Measurements from ENCODE around the gene PGBD5.

Gene PGBD5

GRCh38 chr1:230332061-230332460, 94.1 kb downstream of the PGBD5 start:
- TF ChIP-seq CSRNP3 (CRISPR knock-in tag; IDR thresholded peaks at IDR 0.05) (no peak), TSHZ2 (CRISPR knock-in tag; IDR thresholded peaks at IDR 0.05) (no peak), ISL1 (CRISPR knock-in tag; IDR thresholded peaks at IDR 0.05) (no peak), ESRRG (CRISPR knock-in tag; IDR thresholded peaks at IDR 0.05) (no peak), PATZ1 (CRISPR knock-in tag; IDR thresholded peaks at IDR 0.05; ENCODE audit: borderline replicate concordance) (no peak), CSDC2 (CRISPR knock-in tag; IDR thresholded peaks at IDR 0.05) (no peak), ZFP30 (CRISPR knock-in tag; IDR thresholded peaks at IDR 0.05) (no peak), SNAI2 (CRISPR knock-in tag; IDR thresholded peaks at IDR 0.05) (no peak), PPARA (CRISPR knock-in tag; IDR thresholded peaks at IDR 0.05; ENCODE audit: borderline replicate concordance) (no peak), GLIS3 (CRISPR knock-in tag; IDR thresholded peaks at IDR 0.05) (no peak), ZC3H10 (CRISPR knock-in tag; IDR thresholded peaks at IDR 0.05) (no peak), TOX (CRISPR knock-in tag; IDR thresholded peaks at IDR 0.05; ENCODE audit: borderline replicate concordance) (no peak), OSR1 (CRISPR knock-in tag; IDR thresholded peaks at IDR 0.05) (no peak), ZNF70 (CRISPR knock-in tag; IDR thresholded peaks at IDR 0.05) (no peak)
- no peak for ATAC-seq

GRCh38 chr1:230330157-230330556, 96.0 kb downstream of the PGBD5 start:
- TF ChIP-seq ZNF565 (CRISPR knock-in tag; conservative IDR thresholded peaks at IDR 0.05; ENCODE audit: low read depth): no peak
- ATAC-seq: no peak

GRCh38 chr1:230328342-230329015, 97.7 kb downstream of the PGBD5 start:
- TF ChIP-seq ESRRG (CRISPR knock-in tag; IDR thresholded peaks at IDR 0.05) (no peak), OSR1 (CRISPR knock-in tag; IDR thresholded peaks at IDR 0.05) (no peak), SNAI2 (CRISPR knock-in tag; IDR thresholded peaks at IDR 0.05) (no peak), PPARA (CRISPR knock-in tag; IDR thresholded peaks at IDR 0.05; ENCODE audit: borderline replicate concordance) (no peak), ZNF565 (CRISPR knock-in tag; conservative IDR thresholded peaks at IDR 0.05; ENCODE audit: low read depth) (no peak), ARNTL (CRISPR knock-in tag; IDR thresholded peaks at IDR 0.05; ENCODE audit: borderline replicate concordance, low read depth) (no peak), ZNF8 (CRISPR knock-in tag; IDR thresholded peaks at IDR 0.05) (no peak), TSHZ2 (CRISPR knock-in tag; IDR thresholded peaks at IDR 0.05) (no peak), PATZ1 (CRISPR knock-in tag; IDR thresholded peaks at IDR 0.05; ENCODE audit: borderline replicate concordance) (no peak)
- no peak for ATAC-seq

All from SK-N-SH treated with all-trans-retinoic acid at 6 μM for 48 hours (cell line).